ENCODE measurements around the gene ZNF358.
"Not testable (repeated sequence)": the region's sequence is repeated elsewhere in the genome, so short reads cannot be mapped to it uniquely, and the experiment has no call there.

GRCh38 chr19:7538990-7539389 lies 23.1 kb downstream of the ZNF358 start:
- not testable (repeated sequence) for TF ChIP-seq CTCF (IDR thresholded peaks at IDR 0.05 in 8 of 11, conservative IDR thresholded peaks at IDR 0.05 in 3 of 11); POLR2AphosphoS5 (IDR thresholded peaks at IDR 0.05)

Data from spleen (tissue), 7 donors.